Hepatocyte (in vitro differentiated cells): ENCODE data around the gene TUT7.

ENCODE experiments used
- EZH2 ChIP-seq: fragments of 200-600 bp; sonication (generic); IDR thresholded peaks from 2 replicates; pipeline ENCODE4 v1.6.1; 2016; ENCODE audit warnings: antibody characterized with exemption, mild to moderate bottlenecking, borderline replicate concordance
- EZH2phosphoT487 ChIP-seq: fragments of 200-600 bp; sonication (generic); IDR thresholded peaks from one replicate; pipeline ENCODE4 v1.6.1; 2018; ENCODE audit warnings: antibody characterized with exemption, mild to moderate bottlenecking, low read depth, moderate library complexity; ENCODE audit not compliant: unreplicated experiment, severe bottlenecking
- TF ChIP-seq, protein P1 (sequence below): fragments of 200-600 bp; sonication (generic); IDR thresholded peaks from 2 replicates; pipeline ENCODE4 v1.5.1; 2016; ENCODE audit warnings: antibody characterized with exemption, mild to moderate bottlenecking; ENCODE audit not compliant: poor library complexity

DNA sequence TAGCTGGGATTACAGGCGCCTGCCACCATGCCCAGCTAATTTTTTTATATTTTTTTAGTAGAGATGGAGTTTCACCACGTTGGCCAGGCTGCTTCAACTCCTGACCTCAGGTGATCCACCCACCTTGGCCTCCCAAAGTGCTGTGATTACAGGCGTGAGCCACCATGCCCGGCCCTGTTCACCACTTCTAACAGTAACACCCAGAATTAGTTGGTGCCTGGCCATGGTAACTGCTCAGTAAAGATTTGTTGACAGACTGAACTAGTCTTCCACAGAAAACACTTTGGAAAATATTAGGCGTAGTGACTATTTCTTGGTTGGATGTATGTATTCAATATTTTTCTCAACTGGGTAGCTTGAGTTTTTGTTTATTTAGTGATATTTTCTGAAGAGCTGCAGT is 24.0 kb downstream of the TUT7 start:
- TF ChIP-seq, protein P1, sequence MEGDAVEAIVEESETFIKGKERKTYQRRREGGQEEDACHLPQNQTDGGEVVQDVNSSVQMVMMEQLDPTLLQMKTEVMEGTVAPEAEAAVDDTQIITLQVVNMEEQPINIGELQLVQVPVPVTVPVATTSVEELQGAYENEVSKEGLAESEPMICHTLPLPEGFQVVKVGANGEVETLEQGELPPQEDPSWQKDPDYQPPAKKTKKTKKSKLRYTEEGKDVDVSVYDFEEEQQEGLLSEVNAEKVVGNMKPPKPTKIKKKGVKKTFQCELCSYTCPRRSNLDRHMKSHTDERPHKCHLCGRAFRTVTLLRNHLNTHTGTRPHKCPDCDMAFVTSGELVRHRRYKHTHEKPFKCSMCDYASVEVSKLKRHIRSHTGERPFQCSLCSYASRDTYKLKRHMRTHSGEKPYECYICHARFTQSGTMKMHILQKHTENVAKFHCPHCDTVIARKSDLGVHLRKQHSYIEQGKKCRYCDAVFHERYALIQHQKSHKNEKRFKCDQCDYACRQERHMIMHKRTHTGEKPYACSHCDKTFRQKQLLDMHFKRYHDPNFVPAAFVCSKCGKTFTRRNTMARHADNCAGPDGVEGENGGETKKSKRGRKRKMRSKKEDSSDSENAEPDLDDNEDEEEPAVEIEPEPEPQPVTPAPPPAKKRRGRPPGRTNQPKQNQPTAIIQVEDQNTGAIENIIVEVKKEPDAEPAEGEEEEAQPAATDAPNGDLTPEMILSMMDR: no peak
- TF ChIP-seq EZH2 (no peak), EZH2phosphoT487 (no peak)
